Endothelial cell (in vitro differentiated cells): ENCODE results near the gene CLEC12A. TPM values are rescaled to one million over a fixed set of nuclear protein-coding genes. Genes with fewer than 3 reads are reported as not detected.
"Not testable (repeated sequence)": the region's sequence is repeated elsewhere in the genome, so short reads cannot be mapped to it uniquely, and the experiment has no call there.

Experiments
- DNase-seq: peaks from one replicate; pipeline ENCODE4 v3.0.0; 2021; ENCODE audit warnings: low spot score
- H3K27ac Mint-ChIP-seq: one replicate; pipeline ENCODE4 v1.8.0; 2021; ENCODE audit warnings: mixed read lengths, inconsistent platforms; ENCODE audit not compliant: unreplicated experiment
- H3K27me3 Mint-ChIP-seq: one replicate; pipeline ENCODE4 v1.8.0; 2021; ENCODE audit warnings: mild to moderate bottlenecking, moderate library complexity, mixed read lengths, inconsistent platforms; ENCODE audit not compliant: unreplicated experiment
- H3K36me3 Mint-ChIP-seq: one replicate; pipeline ENCODE4 v1.8.0; 2021; ENCODE audit warnings: mild to moderate bottlenecking, low read depth, mixed read lengths, inconsistent platforms; ENCODE audit not compliant: unreplicated experiment
- H3K4me1 Mint-ChIP-seq: one replicate; pipeline ENCODE4 v1.8.0; 2021; ENCODE audit warnings: mild to moderate bottlenecking, mixed read lengths, inconsistent platforms; ENCODE audit not compliant: unreplicated experiment
- H3K4me3 Mint-ChIP-seq: one replicate; pipeline ENCODE4 v1.8.0; 2021; ENCODE audit warnings: mild to moderate bottlenecking, mixed read lengths, inconsistent platforms; ENCODE audit not compliant: unreplicated experiment
- H3K9me3 Mint-ChIP-seq: one replicate; pipeline ENCODE4 v1.8.0; 2021; ENCODE audit warnings: mixed read lengths, inconsistent platforms; ENCODE audit not compliant: unreplicated experiment
- total RNA-seq: library from RNA; stranded (reverse); fragmentation: NEBNext Ultra II Directional; extraction: Animal tissue kit (Norgen Biotek cat#: 25700); gene quantifications from one replicate; pipeline ENCODE4 v1.2.1, GENCODE V29; 2021; ENCODE audit not compliant: unreplicated experiment
- TF ChIP-seq, protein P1 (sequence below): fragments of 200-600 bp; sonication (generic); IDR thresholded peaks from one replicate; pipeline ENCODE4 v1.5.0; 2021; ENCODE audit warnings: antibody characterized with exemption; ENCODE audit not compliant: unreplicated experiment

CLEC12A gene
- total RNA-seq, 1 donor from 2014 or later: not detected

DNA sequence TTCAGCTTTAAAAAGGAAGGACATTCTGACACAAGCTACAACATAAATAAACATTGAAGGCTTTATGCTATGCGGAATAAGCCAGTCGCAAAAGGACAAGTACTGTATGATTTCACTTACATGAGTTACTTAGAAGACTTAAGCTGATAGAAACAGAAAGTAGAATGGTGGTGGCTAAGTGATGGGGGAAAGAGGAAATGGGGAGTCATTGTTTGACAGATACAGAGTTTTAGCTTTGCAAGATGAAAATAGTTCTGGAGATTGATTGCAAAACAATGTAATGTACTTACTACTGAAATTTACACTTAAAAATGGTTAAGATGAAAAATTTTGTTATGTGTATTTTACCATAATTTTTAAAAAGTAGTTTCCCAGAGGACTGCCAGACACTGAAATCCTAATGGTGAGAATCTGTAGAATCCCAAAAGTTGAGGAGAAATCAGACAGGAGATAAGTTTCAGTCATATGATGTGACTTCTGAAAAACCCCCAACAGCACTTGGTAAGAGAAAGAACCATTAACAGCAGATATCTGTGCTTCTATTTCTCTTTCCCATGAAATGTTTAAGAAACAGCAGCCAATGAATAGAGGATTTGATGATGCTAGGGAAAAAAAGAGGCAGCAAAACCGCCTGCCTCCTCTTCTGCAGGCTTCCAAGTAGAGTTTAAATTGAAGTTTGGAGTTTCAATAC is 22.5 kb upstream of the CLEC12A start:
- Mint-ChIP-seq H3K9me3 (no peaks in the 10 kb centered on the region), H3K36me3 (no peaks in the 10 kb centered on the region), H3K4me3 (no peak overlapping the region), H3K27me3 (peaks cover 4% of the 10 kb centered on the region), H3K4me1 (peaks cover 5% of the 10 kb centered on the region), H3K27ac (no peak overlapping the region)
- TF ChIP-seq, protein P1, sequence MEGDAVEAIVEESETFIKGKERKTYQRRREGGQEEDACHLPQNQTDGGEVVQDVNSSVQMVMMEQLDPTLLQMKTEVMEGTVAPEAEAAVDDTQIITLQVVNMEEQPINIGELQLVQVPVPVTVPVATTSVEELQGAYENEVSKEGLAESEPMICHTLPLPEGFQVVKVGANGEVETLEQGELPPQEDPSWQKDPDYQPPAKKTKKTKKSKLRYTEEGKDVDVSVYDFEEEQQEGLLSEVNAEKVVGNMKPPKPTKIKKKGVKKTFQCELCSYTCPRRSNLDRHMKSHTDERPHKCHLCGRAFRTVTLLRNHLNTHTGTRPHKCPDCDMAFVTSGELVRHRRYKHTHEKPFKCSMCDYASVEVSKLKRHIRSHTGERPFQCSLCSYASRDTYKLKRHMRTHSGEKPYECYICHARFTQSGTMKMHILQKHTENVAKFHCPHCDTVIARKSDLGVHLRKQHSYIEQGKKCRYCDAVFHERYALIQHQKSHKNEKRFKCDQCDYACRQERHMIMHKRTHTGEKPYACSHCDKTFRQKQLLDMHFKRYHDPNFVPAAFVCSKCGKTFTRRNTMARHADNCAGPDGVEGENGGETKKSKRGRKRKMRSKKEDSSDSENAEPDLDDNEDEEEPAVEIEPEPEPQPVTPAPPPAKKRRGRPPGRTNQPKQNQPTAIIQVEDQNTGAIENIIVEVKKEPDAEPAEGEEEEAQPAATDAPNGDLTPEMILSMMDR: no peak
- DNase-seq: no peak

- TF ChIP-seq, protein P1: no peak
- no peak for DNase-seq
- no peaks in the 10 kb centered on the region for H3K9me3 Mint-ChIP-seq
- no peaks in the 10 kb centered on the region for H3K4me1 Mint-ChIP-seq
- no peaks in the 10 kb centered on the region for H3K36me3 Mint-ChIP-seq
- no peak overlapping the region for H3K4me3 Mint-ChIP-seq
- H3K27ac Mint-ChIP-seq: no peak overlapping the region
- H3K27me3 Mint-ChIP-seq: peaks cover 4% of the 10 kb centered on the region
Observed at GRCh38 chr12:9951026-9951675, 20.1 kb upstream of the CLEC12A start.

GRCh38 chr12:9952954-9953729 is 18.1 kb upstream of the CLEC12A start:
- not testable (repeated sequence) for H3K36me3 Mint-ChIP-seq, H3K4me1 Mint-ChIP-seq

DNA sequence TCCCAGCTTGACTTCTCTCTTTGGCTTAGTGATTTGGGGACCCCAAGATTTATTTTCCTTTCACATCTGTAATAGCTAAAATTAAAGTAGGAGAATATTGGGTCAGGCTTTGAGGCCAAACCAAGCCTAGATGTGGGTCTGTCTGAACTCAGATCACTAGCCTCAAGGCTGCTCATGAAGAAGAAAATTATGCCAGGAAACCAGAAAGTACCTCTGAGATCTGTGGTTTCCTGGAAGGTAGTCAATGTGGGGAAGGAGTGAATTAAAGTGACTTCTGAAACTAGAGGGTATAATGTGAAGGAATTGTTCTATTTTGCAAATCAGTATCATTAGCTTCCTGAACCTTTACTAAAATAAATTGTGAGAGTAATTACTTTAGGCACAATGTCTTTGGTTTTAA is 13.4 kb upstream of the CLEC12A start:
- no peaks in the 10 kb centered on the region for H3K27me3 Mint-ChIP-seq
- TF ChIP-seq, protein P1: no peak

More at GRCh38 chr12:9952954-9953729, 18.1 kb upstream of the CLEC12A start:
- not testable (repeated sequence) for H3K4me3 Mint-ChIP-seq, H3K27me3 Mint-ChIP-seq, DNase-seq, H3K9me3 Mint-ChIP-seq, H3K27ac Mint-ChIP-seq

GRCh38 chr12:9960590-9960989 is 10.6 kb upstream of the CLEC12A start:
- no peak for DNase-seq
- Mint-ChIP-seq H3K36me3 (no peaks in the 10 kb centered on the region), H3K9me3 (no peaks in the 10 kb centered on the region), H3K4me3 (no peak overlapping the region), H3K27ac (no peak overlapping the region), H3K4me1 (no peaks in the 10 kb centered on the region), H3K27me3 (no peaks in the 10 kb centered on the region)
- TF ChIP-seq, protein P1: no peak

More for the DNA sequence above, 13.4 kb upstream of the CLEC12A start:
- no peaks in the 10 kb centered on the region for H3K4me1 Mint-ChIP-seq
- H3K27ac Mint-ChIP-seq: no peak overlapping the region
- no peak overlapping the region for H3K4me3 Mint-ChIP-seq
- no peak for DNase-seq
- no peaks in the 10 kb centered on the region for H3K9me3 Mint-ChIP-seq
- no peaks in the 10 kb centered on the region for H3K36me3 Mint-ChIP-seq
